GM18508 (cell line): Measurements from ENCODE around the gene RHBG.
"Not testable (repeated sequence)": the region's sequence is repeated elsewhere in the genome, so short reads cannot be mapped to it uniquely, and the experiment has no call there.

Experiments
- ATAC-seq: cut with Tn5 transposase; IDR thresholded peaks from one replicate; pipeline ENCODE4 v1.9.1; 2021; ENCODE audit warnings: moderate number of reproducible peaks; ENCODE audit not compliant: insufficient read depth, unreplicated experiment

The RHBG gene, protein sequence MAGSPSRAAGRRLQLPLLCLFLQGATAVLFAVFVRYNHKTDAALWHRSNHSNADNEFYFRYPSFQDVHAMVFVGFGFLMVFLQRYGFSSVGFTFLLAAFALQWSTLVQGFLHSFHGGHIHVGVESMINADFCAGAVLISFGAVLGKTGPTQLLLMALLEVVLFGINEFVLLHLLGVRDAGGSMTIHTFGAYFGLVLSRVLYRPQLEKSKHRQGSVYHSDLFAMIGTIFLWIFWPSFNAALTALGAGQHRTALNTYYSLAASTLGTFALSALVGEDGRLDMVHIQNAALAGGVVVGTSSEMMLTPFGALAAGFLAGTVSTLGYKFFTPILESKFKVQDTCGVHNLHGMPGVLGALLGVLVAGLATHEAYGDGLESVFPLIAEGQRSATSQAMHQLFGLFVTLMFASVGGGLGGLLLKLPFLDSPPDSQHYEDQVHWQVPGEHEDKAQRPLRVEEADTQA

GRCh38 chr1:156368889-156369684 is at the start of gene RHBG:
Gene RHBG (plus strand): TSS chr1:156369211. CDS start chr1:156369250, 39 bp downstream.
- no peak for ATAC-seq

GRCh38 chr1:156319664-156320063 is 49.3 kb upstream of the RHBG start:
- ATAC-seq: no peak

- no peak for ATAC-seq
Observed at GRCh38 chr1:156320560-156320959, 48.5 kb upstream of the RHBG start.

DNA sequence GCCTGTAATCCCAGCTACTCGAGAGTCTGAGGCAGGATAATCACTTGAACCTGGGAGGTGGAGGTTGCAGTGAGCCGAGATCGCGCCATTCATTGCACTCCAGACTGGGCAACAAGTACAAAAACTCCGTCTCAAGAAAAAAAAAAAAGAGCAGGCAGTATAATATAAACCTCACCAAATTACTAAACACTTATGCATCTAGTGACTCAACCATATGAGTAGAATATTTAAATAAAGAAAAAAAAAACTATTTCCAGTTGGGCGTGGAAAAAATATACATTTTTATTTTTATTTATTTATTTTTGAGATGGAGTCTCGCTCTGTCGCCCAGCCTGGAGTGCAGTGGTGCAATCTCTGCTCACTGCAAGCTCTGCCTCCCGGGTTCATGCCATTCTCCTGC is 45.8 kb upstream of the RHBG start:
- not testable (repeated sequence) for ATAC-seq

- no peak for ATAC-seq
Observed at GRCh38 chr1:156336242-156336641, 32.8 kb upstream of the RHBG start.

DNA sequence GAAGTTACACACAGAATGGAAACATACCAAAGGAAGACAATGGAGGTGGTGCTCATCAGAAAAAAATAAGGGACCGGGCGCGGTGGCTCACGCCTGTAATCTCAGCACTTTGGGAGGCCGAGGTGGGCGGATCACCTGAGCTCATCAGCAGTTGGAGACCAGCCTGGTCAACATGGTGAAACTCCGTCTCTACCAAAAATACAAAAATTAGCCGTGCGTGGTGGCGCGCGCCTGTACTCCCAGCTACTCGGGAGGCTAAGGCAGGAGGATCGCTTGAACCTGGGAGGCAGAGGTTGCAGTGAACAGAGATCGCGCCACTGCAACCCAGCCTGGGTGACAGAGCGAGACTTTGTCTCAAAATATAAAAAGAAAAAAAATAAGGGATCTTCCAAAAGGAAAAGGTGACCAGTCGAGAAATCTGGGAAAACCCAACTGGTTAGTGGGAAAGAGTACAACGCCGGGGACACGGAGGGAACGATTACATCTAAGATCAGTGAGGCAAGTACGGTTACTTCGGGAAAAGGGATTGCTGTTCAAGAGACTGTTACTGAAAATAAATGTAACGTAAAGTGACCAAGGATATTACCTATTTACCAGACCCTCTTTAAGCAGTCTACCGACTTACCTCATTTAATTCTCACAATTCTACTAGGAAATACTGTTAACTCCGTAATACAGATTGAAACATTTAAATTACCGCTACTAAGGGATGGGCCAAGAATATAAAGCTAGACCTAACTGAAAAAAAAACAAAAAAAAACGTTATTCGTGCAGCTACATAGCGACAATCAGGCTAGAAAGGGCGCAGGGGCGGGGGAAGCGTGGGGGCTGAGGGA is 31.7 kb upstream of the RHBG start:
- no peak for ATAC-seq

DNA sequence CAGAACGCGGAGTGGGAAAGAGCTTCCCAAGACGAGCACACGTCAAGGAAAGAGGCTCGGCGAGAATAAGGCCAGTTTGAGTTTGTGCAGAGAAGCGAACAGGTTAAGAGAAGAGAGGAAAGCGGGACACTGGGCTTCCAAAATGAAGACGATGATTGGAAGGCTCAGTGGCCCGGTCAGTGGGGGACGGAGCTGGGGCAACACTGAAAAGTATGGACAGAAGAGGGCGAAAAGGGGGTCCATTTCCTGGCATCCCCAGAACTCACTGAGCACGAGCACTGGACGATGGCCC is 31.2 kb upstream of the RHBG start:
- no peak for ATAC-seq

DNA sequence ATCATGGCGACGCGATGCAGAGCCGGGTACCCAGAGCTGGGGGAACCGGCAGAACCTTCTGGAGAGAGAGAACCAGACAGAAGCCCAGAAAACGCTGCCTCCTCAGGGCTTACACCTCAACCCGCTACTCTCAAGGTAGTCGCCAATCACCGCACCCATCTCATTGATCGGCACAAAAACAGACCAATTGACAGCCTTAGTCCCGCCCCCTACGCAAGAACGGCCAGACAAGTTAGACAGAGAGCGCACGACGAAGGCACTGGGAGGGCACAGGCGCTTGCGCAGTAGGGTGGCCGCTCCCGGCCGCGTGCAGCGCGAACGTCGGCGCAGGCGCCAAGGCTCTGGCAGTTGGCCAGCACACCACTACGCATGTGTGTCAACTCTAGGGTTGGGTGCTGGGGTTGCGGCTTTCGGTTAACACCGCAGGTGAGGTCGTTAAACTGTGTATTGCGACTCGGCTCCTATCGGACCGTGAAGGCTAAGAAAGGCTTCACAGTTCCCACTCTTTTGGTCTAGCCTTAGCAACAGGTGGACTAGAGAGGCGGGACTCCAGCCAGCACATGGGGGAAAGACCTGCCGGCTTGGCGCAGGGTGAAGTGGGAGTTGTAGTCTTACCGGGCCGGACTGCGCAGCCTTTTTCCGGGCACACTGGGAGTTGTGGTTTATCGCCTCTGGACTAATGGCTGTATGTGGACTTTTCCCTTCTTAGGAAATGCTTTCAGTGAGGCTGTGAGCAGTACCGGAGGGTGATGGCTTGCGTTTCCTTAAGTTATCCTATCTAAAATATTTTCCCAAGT is 30.6 kb upstream of the RHBG start, which contains the start of the genes CCT3 and TSACC:
Gene CCT3 (minus strand): TSS at position 113 of the 797 bp plus-strand sequence. CDS start 108 bp downstream, at position 5.
Gene TSACC (plus strand): TSS at position 347 of the 797 bp plus-strand sequence. CDS start 1,232 bp downstream, outside the sequence.
- ATAC-seq: peak; percentile 82

GRCh38 chr1:156342166-156342955 is 26.6 kb upstream of the RHBG start:
- no peak for ATAC-seq

DNA sequence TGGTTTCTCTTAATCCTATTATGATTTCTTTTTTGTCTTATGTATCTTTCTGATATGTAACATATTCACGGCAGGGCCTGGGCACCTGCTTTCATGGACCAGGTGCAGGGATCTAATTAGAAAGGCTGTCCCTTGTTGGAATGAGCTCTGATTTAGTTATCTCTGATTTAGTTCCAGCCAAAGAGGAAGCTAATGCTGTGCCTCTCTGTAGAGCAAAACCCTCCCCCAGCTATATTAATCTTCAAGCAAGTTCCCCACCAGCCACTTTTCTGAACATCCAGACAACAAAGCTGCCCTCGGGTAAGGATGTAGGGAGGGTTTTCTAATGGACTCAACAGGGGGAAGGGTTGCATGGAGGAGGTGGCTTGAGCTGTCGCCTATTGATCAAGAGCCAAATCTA is 24.6 kb upstream of the RHBG start:
- ATAC-seq: no peak

- not testable (repeated sequence) for ATAC-seq
Observed at GRCh38 chr1:156346035-156346434, 23.0 kb upstream of the RHBG start.

DNA sequence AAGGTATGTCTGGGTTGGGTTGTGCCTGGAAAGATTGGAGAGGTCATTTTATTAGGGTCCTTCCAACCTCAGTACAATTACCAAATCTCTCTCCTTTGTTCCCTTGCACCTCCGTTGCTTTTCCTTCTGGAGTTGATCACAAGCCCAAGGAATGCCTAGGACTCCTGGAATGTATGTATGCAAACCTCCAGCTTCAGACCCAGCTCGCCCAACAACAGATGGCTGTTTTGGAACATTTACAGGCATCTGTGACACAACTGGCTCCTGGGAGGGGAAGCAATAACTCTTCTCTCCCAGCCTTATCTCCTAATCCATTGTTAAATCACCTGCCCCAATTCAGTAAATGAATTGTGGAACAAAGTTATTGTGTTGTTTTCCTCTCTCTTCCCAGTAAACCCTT is 22.4 kb upstream of the RHBG start:
- ATAC-seq: no peak

GRCh38 chr1:156347331-156347730 is 21.7 kb upstream of the RHBG start:
- no peak for ATAC-seq

- ATAC-seq: not testable (repeated sequence)
Observed at GRCh38 chr1:156352481-156352880, 16.5 kb upstream of the RHBG start.

- no peak for ATAC-seq
Observed at GRCh38 chr1:156356262-156356874, 12.6 kb upstream of the RHBG start.

DNA sequence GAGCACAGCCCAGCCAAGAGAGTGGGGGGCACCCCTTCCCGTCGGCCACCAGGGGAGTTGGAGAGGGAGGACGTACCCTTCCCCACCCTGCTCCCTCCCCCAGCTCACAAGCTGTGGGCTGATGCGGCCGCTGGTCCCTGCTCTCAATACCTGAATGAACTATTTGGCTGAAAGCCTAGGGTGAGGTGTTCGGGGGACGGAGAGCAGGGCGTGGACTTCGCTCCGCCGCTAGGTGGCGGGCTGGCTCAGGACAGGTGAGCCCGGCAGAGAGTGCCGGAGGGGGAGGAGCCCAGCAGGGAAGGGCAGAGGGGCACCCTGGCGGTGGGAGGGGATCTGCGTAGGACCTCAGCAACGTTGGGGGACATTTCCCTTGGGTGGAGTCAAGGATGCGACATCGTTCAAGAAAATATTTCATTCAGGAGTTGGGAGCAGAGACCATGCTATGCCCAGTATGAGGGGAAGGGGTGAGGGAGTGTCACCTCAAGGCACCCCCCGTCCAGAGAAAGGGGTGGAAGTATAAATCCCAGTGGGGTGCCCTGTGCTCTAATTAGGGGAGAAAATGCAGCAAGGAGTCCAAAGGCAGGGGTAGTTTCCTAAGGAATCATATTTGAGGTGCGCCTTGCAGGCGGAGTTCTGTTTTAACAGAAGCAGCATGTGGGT is 12.0 kb upstream of the RHBG start:
- ATAC-seq: no peak

GRCh38 chr1:156357977-156358376 is 11.0 kb upstream of the RHBG start:
- no peak for ATAC-seq

- no peak for ATAC-seq
Observed at GRCh38 chr1:156358641-156359040, 10.4 kb upstream of the RHBG start.
